OCI-LY1 (cell line): ENCODE data around the gene SPATS2L.

Experiments used
- H2AFZ ChIP-seq: fragments of 200-600 bp; sonication (generic), shearing (Covaris generic); 2 replicates; pipeline ENCODE4 v1.6.0; 2014; ENCODE audit warnings: antibody characterized with exemption, mild to moderate bottlenecking, low read length
- H3F3A ChIP-seq: fragments of 200-600 bp; sonication (generic), shearing (Covaris generic); 2 replicates; pipeline ENCODE4 v1.6.0; 2014; ENCODE audit warnings: mild to moderate bottlenecking, antibody characterized with exemption, low read length, moderate library complexity; ENCODE audit not compliant: insufficient read depth
- H3K27ac ChIP-seq: fragments of 200-600 bp; sonication (generic); 2 replicates; pipeline ENCODE4 v1.5.1; 2014; ENCODE audit warnings: low read length, mixed run types, mild to moderate bottlenecking, low read depth; ENCODE audit not compliant: poor library complexity, severe bottlenecking
- H3K27me3 ChIP-seq: fragments of 200-600 bp; sonication (generic); 2 replicates; pipeline ENCODE4 v1.6.0; 2014; ENCODE audit warnings: antibody characterized with exemption, mild to moderate bottlenecking, low read length, moderate library complexity; ENCODE audit not compliant: insufficient read depth
- H3K36me3 ChIP-seq: fragments of 200-600 bp; sonication (generic); 2 replicates; pipeline ENCODE4 v1.6.1; 2014; ENCODE audit warnings: mild to moderate bottlenecking, antibody characterized with exemption, low read length, moderate library complexity, mixed read lengths; ENCODE audit not compliant: insufficient read depth
- H3K4me1 ChIP-seq: fragments of 200-600 bp; sonication (generic); 2 replicates; pipeline ENCODE4 v1.5.1; 2014; ENCODE audit warnings: mild to moderate bottlenecking, low read length, moderate library complexity; ENCODE audit not compliant: insufficient read depth, severe bottlenecking
- H3K4me2 ChIP-seq: fragments of 200-600 bp; sonication (generic), shearing (Covaris generic); 2 replicates; pipeline ENCODE4 v1.6.1; 2014; ENCODE audit warnings: low read length
- H3K4me3 ChIP-seq: fragments of 200-600 bp; sonication (generic); 2 replicates; pipeline ENCODE4 v1.5.1; 2014; ENCODE audit warnings: low read length, low read depth, mild to moderate bottlenecking, mixed read lengths; ENCODE audit not compliant: poor library complexity, severe bottlenecking
- H3K79me2 ChIP-seq: fragments of 200-600 bp; shearing (Covaris generic); 2 replicates; pipeline ENCODE4 v1.6.1; 2016; ENCODE audit warnings: mixed run types, low read length, mixed read lengths; ENCODE audit not compliant: insufficient read depth
- H3K9ac ChIP-seq: fragments of 200-600 bp; sonication (generic), shearing (Covaris generic); 2 replicates; pipeline ENCODE4 v1.6.1; 2014; ENCODE audit warnings: mild to moderate bottlenecking, low read length, mixed read lengths
- H3K9me2 ChIP-seq: fragments of 200-600 bp; sonication (generic), shearing (Covaris generic); 2 replicates; pipeline ENCODE4 v1.6.1; 2014; ENCODE audit warnings: low read depth, mild to moderate bottlenecking, low read length, mixed read lengths
- H3K9me3 ChIP-seq: fragments of 200-600 bp; shearing (Covaris generic); 2 replicates; pipeline ENCODE4 v1.6.1; 2014; ENCODE audit warnings: low read length, mixed read lengths
- H4K20me1 ChIP-seq: fragments of 200-600 bp; sonication (generic), shearing (Covaris generic); 2 replicates; pipeline ENCODE4 v1.6.0; 2016; ENCODE audit warnings: mild to moderate bottlenecking, low read length; ENCODE audit not compliant: insufficient read depth
- CTCF ChIP-seq: fragments of 200-600 bp; sonication (generic), shearing (Covaris generic); IDR thresholded peaks from 2 replicates; pipeline ENCODE4 v1.5.1; 2017; ENCODE audit warnings: mild to moderate bottlenecking, antibody characterized with exemption, low read length, moderate library complexity, mixed read lengths
- EZH2 ChIP-seq: fragments of 200-600 bp; sonication (generic), shearing (Covaris generic); IDR thresholded peaks from 2 replicates; pipeline ENCODE4 v1.8.0; 2017; ENCODE audit warnings: borderline replicate concordance, mixed run types, mild to moderate bottlenecking, antibody characterized with exemption, low read length, moderate library complexity, mixed read lengths

The SPATS2L gene

GRCh38 chr2:200448455-200448854, 142.0 kb downstream of the SPATS2L start:
- no peaks in the 10 kb centered on the region for H3F3A ChIP-seq
- no peaks in the 10 kb centered on the region for H3K27me3 ChIP-seq
- H3K36me3 ChIP-seq: no peaks in the 10 kb centered on the region
- H3K9me2 ChIP-seq: no peaks in the 10 kb centered on the region
- no peaks in the 10 kb centered on the region for H4K20me1 ChIP-seq
- no peak overlapping the region for H3K4me3 ChIP-seq
- no peak overlapping the region for H3K9ac ChIP-seq
- no peak overlapping the region for H2AFZ ChIP-seq
- H3K4me2 ChIP-seq: no peak overlapping the region
- H3K27ac ChIP-seq: no peak overlapping the region
- TF ChIP-seq EZH2: no peak
- no peak for TF ChIP-seq CTCF
- H3K79me2 ChIP-seq: no peaks in the 10 kb centered on the region
- H3K4me1 ChIP-seq: peaks cover 20% of the 10 kb centered on the region
- no peaks in the 10 kb centered on the region for H3K9me3 ChIP-seq

GRCh38 chr2:200449149-200449548, 142.7 kb downstream of the SPATS2L start:
- peaks cover 20% of the 10 kb centered on the region for H3K4me1 ChIP-seq
- TF ChIP-seq CTCF (no peak), EZH2 (no peak)
- no peaks in the 10 kb centered on the region for H3K36me3 ChIP-seq

GRCh38 chr2:200450288-200450687, 143.8 kb downstream of the SPATS2L start:
- Histone ChIP-seq H2AFZ (no peak overlapping the region), H3K4me3 (no peak overlapping the region), H3K4me1 (peaks cover 24% of the 10 kb centered on the region), H3K4me2 (no peak overlapping the region), H3K27ac (no peak overlapping the region), H3K36me3 (no peaks in the 10 kb centered on the region), H4K20me1 (no peaks in the 10 kb centered on the region), H3K27me3 (no peaks in the 10 kb centered on the region), H3K79me2 (no peaks in the 10 kb centered on the region), H3K9ac (no peak overlapping the region), H3K9me2 (no peaks in the 10 kb centered on the region), H3K9me3 (no peaks in the 10 kb centered on the region), H3F3A (no peaks in the 10 kb centered on the region)
- TF ChIP-seq CTCF (no peak), EZH2 (no peak)

More at GRCh38 chr2:200449149-200449548, 142.7 kb downstream of the SPATS2L start:
- Histone ChIP-seq H2AFZ (no peak overlapping the region), H3K4me3 (no peak overlapping the region), H3K79me2 (no peaks in the 10 kb centered on the region), H3K4me2 (no peak overlapping the region), H4K20me1 (no peaks in the 10 kb centered on the region), H3F3A (no peaks in the 10 kb centered on the region), H3K27ac (no peak overlapping the region), H3K9me3 (no peaks in the 10 kb centered on the region), H3K9ac (no peak overlapping the region), H3K27me3 (no peaks in the 10 kb centered on the region), H3K9me2 (no peaks in the 10 kb centered on the region)
